ENCODE data around the gene MTUS2.

MTUS2 gene

DNA sequence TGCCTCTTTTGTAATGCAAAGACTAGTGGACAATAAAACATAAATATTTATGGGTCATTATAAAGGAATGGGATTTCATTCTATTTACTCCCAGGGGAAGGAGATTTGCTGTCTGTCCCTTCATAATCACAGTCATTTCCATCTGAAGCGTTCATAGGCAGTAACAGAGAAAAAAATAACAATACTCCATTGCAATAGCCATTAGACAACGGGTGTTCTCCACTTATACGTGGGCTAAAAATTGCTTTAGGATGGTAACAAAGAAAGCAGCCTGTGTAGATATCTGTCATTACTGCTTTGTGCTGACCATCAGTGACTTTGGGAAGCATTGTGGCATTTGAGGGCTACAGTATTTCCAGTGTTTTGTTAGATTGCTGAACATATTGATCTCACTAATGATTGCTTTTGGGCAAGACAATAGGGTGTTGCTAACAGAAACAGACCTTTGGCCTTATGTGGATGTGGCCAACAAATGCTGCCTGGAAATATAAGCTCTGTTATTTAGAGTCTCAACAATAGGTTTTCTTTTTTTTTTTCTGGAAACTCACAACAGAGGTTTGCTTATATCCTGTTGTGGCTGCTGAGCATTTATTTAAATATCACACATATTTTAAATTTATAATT is 355.2 kb downstream of the MTUS2 start:
- Histone ChIP-seq H3K27ac (ENCODE audit: low read depth, low read length) (no peak overlapping the region), H3K9ac (ENCODE audit: low read length) (no peak overlapping the region), H3K27me3 (ENCODE audit: low read length) (no peaks in the 10 kb centered on the region), H2AFZ (ENCODE audit: low read depth, low read length, severe bottlenecking) (no peak overlapping the region), H3K79me2 (ENCODE audit: insufficient read depth, low read length) (no peaks in the 10 kb centered on the region), H3K9me3 (ENCODE audit: insufficient read depth, low read length) (no peaks in the 10 kb centered on the region), H3K4me2 (ENCODE audit: low read depth, low read length, poor library complexity, severe bottlenecking) (no peak overlapping the region), H4K20me1 (ENCODE audit: low read depth, low read length) (no peaks in the 10 kb centered on the region), H3K4me3 (ENCODE audit: insufficient read depth, low read length, poor library complexity, severe bottlenecking) (no peak overlapping the region), H3F3A (ENCODE audit: insufficient read depth) (no peaks in the 10 kb centered on the region), H3K36me3 (ENCODE audit: low read length) (no peaks in the 10 kb centered on the region), H3K9me2 (replicated peaks; ENCODE audit: insufficient read depth, low read length) (no peaks in the 10 kb centered on the region)
- TF ChIP-seq EZH2phosphoT487 (conservative IDR thresholded peaks at IDR 0.05; ENCODE audit: low read length), result no peak
- TF ChIP-seq, protein P1, sequence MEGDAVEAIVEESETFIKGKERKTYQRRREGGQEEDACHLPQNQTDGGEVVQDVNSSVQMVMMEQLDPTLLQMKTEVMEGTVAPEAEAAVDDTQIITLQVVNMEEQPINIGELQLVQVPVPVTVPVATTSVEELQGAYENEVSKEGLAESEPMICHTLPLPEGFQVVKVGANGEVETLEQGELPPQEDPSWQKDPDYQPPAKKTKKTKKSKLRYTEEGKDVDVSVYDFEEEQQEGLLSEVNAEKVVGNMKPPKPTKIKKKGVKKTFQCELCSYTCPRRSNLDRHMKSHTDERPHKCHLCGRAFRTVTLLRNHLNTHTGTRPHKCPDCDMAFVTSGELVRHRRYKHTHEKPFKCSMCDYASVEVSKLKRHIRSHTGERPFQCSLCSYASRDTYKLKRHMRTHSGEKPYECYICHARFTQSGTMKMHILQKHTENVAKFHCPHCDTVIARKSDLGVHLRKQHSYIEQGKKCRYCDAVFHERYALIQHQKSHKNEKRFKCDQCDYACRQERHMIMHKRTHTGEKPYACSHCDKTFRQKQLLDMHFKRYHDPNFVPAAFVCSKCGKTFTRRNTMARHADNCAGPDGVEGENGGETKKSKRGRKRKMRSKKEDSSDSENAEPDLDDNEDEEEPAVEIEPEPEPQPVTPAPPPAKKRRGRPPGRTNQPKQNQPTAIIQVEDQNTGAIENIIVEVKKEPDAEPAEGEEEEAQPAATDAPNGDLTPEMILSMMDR (IDR thresholded peaks at IDR 0.05; ENCODE audit: insufficient read depth, low read length, poor library complexity, severe bottlenecking), result no peak

DNA sequence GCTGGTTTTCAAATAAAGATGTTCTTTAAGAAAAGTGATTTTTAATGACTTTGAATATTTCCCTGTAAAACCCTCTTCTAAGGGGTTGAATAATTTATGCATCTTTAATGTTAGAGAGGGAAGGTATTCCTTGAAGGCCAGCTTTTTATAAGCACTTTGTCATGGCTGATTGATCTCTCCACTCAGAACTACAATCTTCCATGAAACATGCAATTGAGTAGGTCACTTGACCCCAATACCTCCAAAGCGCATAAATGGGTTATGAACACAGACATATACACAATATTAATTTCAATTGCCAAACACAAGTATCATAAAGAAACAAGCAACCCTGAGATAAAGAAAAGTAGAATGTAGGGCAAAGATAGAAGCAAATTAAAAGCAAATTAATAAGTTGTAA is 359.9 kb downstream of the MTUS2 start:
- H3K79me2 ChIP-seq (ENCODE audit: insufficient read depth, low read length), result no peaks in the 10 kb centered on the region
- no peaks in the 10 kb centered on the region for H3K27me3 ChIP-seq (ENCODE audit: low read length)
- no peak overlapping the region for H3K9ac ChIP-seq (ENCODE audit: low read length)
- H3K27ac ChIP-seq (ENCODE audit: low read depth, low read length), result no peak overlapping the region
- H2AFZ ChIP-seq (ENCODE audit: low read depth, low read length, severe bottlenecking), result no peak overlapping the region
- no peaks in the 10 kb centered on the region for H4K20me1 ChIP-seq (ENCODE audit: low read depth, low read length)
- no peak overlapping the region for H3K4me3 ChIP-seq (ENCODE audit: insufficient read depth, low read length, poor library complexity, severe bottlenecking)
- H3K4me2 ChIP-seq (ENCODE audit: low read depth, low read length, poor library complexity, severe bottlenecking), result no peak overlapping the region
- no peak for TF ChIP-seq EZH2phosphoT487 (conservative IDR thresholded peaks at IDR 0.05; ENCODE audit: low read length)
- H3K36me3 ChIP-seq (ENCODE audit: low read length), result no peaks in the 10 kb centered on the region
- no peaks in the 10 kb centered on the region for H3K9me3 ChIP-seq (ENCODE audit: insufficient read depth, low read length)
- no peaks in the 10 kb centered on the region for H3K9me2 ChIP-seq (replicated peaks; ENCODE audit: insufficient read depth, low read length)
- H3F3A ChIP-seq (ENCODE audit: insufficient read depth), result no peaks in the 10 kb centered on the region

DNA sequence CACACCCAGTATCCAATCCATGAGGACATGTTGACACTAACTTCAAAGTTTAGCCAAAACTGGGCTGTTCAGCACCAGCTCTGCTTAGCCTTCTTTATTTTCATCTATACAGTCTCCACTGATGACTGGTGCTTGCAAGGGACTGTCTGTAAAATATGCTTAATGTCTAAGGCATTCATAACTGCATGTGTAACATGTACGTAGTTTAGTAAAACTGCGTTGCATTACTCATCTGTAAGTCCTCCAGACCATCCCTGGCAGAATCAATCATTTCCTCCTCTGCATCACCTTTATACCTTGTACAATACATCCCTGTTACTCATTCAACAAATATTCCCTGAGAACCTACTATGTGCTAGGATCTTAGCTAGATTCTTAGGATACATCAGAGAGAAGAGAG is 362.1 kb downstream of the MTUS2 start:
- no peaks in the 10 kb centered on the region for H3K36me3 ChIP-seq (ENCODE audit: low read length)
- no peaks in the 10 kb centered on the region for H3K79me2 ChIP-seq (ENCODE audit: insufficient read depth, low read length)
- TF ChIP-seq EZH2phosphoT487 (conservative IDR thresholded peaks at IDR 0.05; ENCODE audit: low read length), result no peak
- TF ChIP-seq, protein P1 (IDR thresholded peaks at IDR 0.05; ENCODE audit: insufficient read depth, low read length, poor library complexity, severe bottlenecking), result no peak
- no peaks in the 10 kb centered on the region for H3K9me2 ChIP-seq (replicated peaks; ENCODE audit: insufficient read depth, low read length)
- H3K4me3 ChIP-seq (ENCODE audit: insufficient read depth, low read length, poor library complexity, severe bottlenecking), result no peak overlapping the region
- H2AFZ ChIP-seq (ENCODE audit: low read depth, low read length, severe bottlenecking), result no peak overlapping the region
- no peaks in the 10 kb centered on the region for H3K9me3 ChIP-seq (ENCODE audit: insufficient read depth, low read length)
- H3K9ac ChIP-seq (ENCODE audit: low read length), result no peak overlapping the region
- H3K27me3 ChIP-seq (ENCODE audit: low read length), result no peaks in the 10 kb centered on the region
- no peaks in the 10 kb centered on the region for H4K20me1 ChIP-seq (ENCODE audit: low read depth, low read length)
- H3K4me2 ChIP-seq (ENCODE audit: low read depth, low read length, poor library complexity, severe bottlenecking), result no peak overlapping the region
- H3F3A ChIP-seq (ENCODE audit: insufficient read depth), result no peaks in the 10 kb centered on the region
- H3K27ac ChIP-seq (ENCODE audit: low read depth, low read length), result no peak overlapping the region

DNA sequence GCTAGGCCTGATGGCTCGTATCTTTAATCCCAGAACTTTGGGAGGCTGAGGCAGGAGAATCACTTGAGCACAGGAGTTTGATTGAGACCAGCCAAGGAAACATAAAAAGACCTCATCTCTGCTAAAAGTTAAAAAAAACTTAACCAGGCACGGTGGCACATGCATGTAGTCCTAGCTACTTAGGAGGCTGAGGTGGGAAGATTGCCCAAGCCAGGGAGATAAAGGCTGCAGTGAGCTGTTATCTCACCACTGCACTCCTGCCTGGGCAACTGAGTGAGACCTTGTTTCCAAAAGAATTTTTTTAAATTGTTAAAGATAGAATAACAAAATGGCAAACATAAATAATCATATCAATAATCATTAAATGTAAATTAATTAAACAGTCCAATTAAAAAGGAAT is 365.8 kb downstream of the MTUS2 start:
- H3K9me2 ChIP-seq (replicated peaks; ENCODE audit: insufficient read depth, low read length), result no peaks in the 10 kb centered on the region
- H3K4me3 ChIP-seq (ENCODE audit: insufficient read depth, low read length, poor library complexity, severe bottlenecking), result no peak overlapping the region
- no peak overlapping the region for H3K27ac ChIP-seq (ENCODE audit: low read depth, low read length)
- H3K27me3 ChIP-seq (ENCODE audit: low read length), result no peaks in the 10 kb centered on the region
- H3K36me3 ChIP-seq (ENCODE audit: low read length), result no peaks in the 10 kb centered on the region
- H4K20me1 ChIP-seq (ENCODE audit: low read depth, low read length), result no peaks in the 10 kb centered on the region
- H3K4me2 ChIP-seq (ENCODE audit: low read depth, low read length, poor library complexity, severe bottlenecking), result no peak overlapping the region
- no peak overlapping the region for H3K9ac ChIP-seq (ENCODE audit: low read length)
- H3K9me3 ChIP-seq (ENCODE audit: insufficient read depth, low read length), result no peaks in the 10 kb centered on the region
- no peak for TF ChIP-seq EZH2phosphoT487 (conservative IDR thresholded peaks at IDR 0.05; ENCODE audit: low read length)
- TF ChIP-seq, protein P1 (IDR thresholded peaks at IDR 0.05; ENCODE audit: insufficient read depth, low read length, poor library complexity, severe bottlenecking), result no peak
- H3F3A ChIP-seq (ENCODE audit: insufficient read depth), result no peaks in the 10 kb centered on the region
- H3K79me2 ChIP-seq (ENCODE audit: insufficient read depth, low read length), result no peaks in the 10 kb centered on the region
- H2AFZ ChIP-seq (ENCODE audit: low read depth, low read length, severe bottlenecking), result no peak overlapping the region

Data from SU-DHL-6 (cell line).